ENCODE results near the gene NOVA2. TPM values are rescaled to one million over a fixed set of nuclear protein-coding genes. Genes with fewer than 3 reads are reported as not detected.

NOVA2 gene
- total RNA-seq, 2 experiments from 2014 or later, result not detected

- Histone ChIP-seq H3K36me3 (ENCODE audit: insufficient read depth, low read length) (peaks cover 3% of the 10 kb centered on the region), H3K27me3 (ENCODE audit: control insufficient read depth in 1 of 2, insufficient read depth in 2 of 2, low read length in 2 of 2) (peaks cover 7 to 8% of the 10 kb centered on the region in 2 experiments), H3K4me3 (ENCODE audit: low read length) (peak overlapping the region; percentile 85), H3K9me3 (ENCODE audit: control insufficient read depth in 1 of 2, insufficient read depth in 1 of 2, low read length in 2 of 2) (no peaks in the 10 kb centered on the region), H3K4me1 (ENCODE audit: insufficient read depth, low read length) (peaks cover 23% of the 10 kb centered on the region), H3K27ac (ENCODE audit: low read depth in 1 of 2, low read length in 2 of 2) (no peak overlapping the region)
- Mint-ChIP-seq H3K4me1 (ENCODE audit: low read depth) (peaks cover 21% of the 10 kb centered on the region), H3K9me3 (no peaks in the 10 kb centered on the region), H3K4me3 (peak overlapping the region; percentile 80), H3K36me3 (ENCODE audit: low read depth) (peaks cover 11% of the 10 kb centered on the region), H3K27ac (no peak overlapping the region), H3K27me3 (peaks cover 10% of the 10 kb centered on the region)
- ChIA-PET CTCF (no interaction called here), POLR2A (no interaction called here)
- no peak for TF ChIP-seq CTCF (IDR thresholded peaks at IDR 0.05)
- peak; percentile 58 to 82 (median 62) for DNase-seq
- peak; percentile 77 for ATAC-seq (ENCODE audit: poor library complexity)
- intact Hi-C loops (cut with DNase I, micrococcal nuclease), result loop anchor here (5.0 to 10.0 kb wide), 3 partner anchors 198 to 243 kb away; partner anchors contain the start of gene RSPH6A (in 1 of the 2)
Measured at GRCh38 chr19:46014941-46015686, 41.4 kb upstream of the NOVA2 start.

GRCh38 chr19:46014534-46014933, 40.9 kb upstream of the NOVA2 start:
- Histone ChIP-seq H3K36me3 (ENCODE audit: insufficient read depth, low read length) (peaks cover 3% of the 10 kb centered on the region), H3K27me3 (ENCODE audit: control insufficient read depth in 1 of 2, insufficient read depth in 2 of 2, low read length in 2 of 2) (peaks cover 7 to 8% of the 10 kb centered on the region in 2 experiments), H3K9me3 (ENCODE audit: control insufficient read depth in 1 of 2, insufficient read depth in 1 of 2, low read length in 2 of 2) (no peaks in the 10 kb centered on the region), H3K27ac (ENCODE audit: low read depth in 1 of 2, low read length in 2 of 2) (no peak overlapping the region), H3K4me1 (ENCODE audit: insufficient read depth, low read length) (peaks cover 27% of the 10 kb centered on the region), H3K4me3 (ENCODE audit: low read length) (no peak overlapping the region)
- no peaks in the 10 kb centered on the region for H3K9me3 Mint-ChIP-seq
- DNase-seq, result no peak
- TF ChIP-seq CTCF (IDR thresholded peaks at IDR 0.05), result no peak
- no peak overlapping the region for H3K27ac Mint-ChIP-seq
- H3K27me3 Mint-ChIP-seq, result peaks cover 14% of the 10 kb centered on the region
- peaks cover 21% of the 10 kb centered on the region for H3K4me1 Mint-ChIP-seq (ENCODE audit: low read depth)
- POLR2A ChIA-PET, result no interaction called here
- peaks cover 17% of the 10 kb centered on the region for H3K36me3 Mint-ChIP-seq (ENCODE audit: low read depth)
- CTCF ChIA-PET, result no interaction called here
- peak overlapping the region; percentile 55 for H3K4me3 Mint-ChIP-seq
- ATAC-seq (ENCODE audit: poor library complexity), result no peak
- intact Hi-C loops (cut with DNase I, micrococcal nuclease), result loop anchor here in 1 of 2 experiments (10.0 kb wide), 1 partner anchor 240 kb away; no protein-coding TSS in a partner anchor

GRCh38 chr19:46009530-46010510, 36.2 kb upstream of the NOVA2 start:
- no peaks in the 10 kb centered on the region for H3K9me3 Mint-ChIP-seq
- peak; percentile 83 for TF ChIP-seq CTCF (IDR thresholded peaks at IDR 0.05)
- H3K4me3 Mint-ChIP-seq, result no peak overlapping the region
- H3K36me3 Mint-ChIP-seq (ENCODE audit: low read depth), result peaks cover 48% of the 10 kb centered on the region
- H3K9me3 ChIP-seq (ENCODE audit: control insufficient read depth in 1 of 2, insufficient read depth in 1 of 2, low read length in 2 of 2), result no peaks in the 10 kb centered on the region
- intact Hi-C loops (cut with DNase I, micrococcal nuclease), result loop anchor here in 1 of 2 experiments (10.0 kb wide), 1 partner anchor 235 kb away; no protein-coding TSS in a partner anchor
- peaks cover 14% of the 10 kb centered on the region for H3K36me3 ChIP-seq (ENCODE audit: insufficient read depth, low read length)
- H3K4me1 ChIP-seq (ENCODE audit: insufficient read depth, low read length), result peaks cover 9% of the 10 kb centered on the region
- no peak overlapping the region for H3K27ac Mint-ChIP-seq
- DNase-seq, result peak; percentile 41 to 84 (median 59)
- no peak overlapping the region for H3K4me3 ChIP-seq (ENCODE audit: low read length)
- peaks cover 4 to 5% of the 10 kb centered on the region in 2 experiments for H3K27me3 ChIP-seq (ENCODE audit: control insufficient read depth in 1 of 2, insufficient read depth in 2 of 2, low read length in 2 of 2)
- peaks cover 14% of the 10 kb centered on the region for H3K27me3 Mint-ChIP-seq
- POLR2A ChIA-PET, result no interaction called here
- peak; percentile 71 for ATAC-seq (ENCODE audit: poor library complexity)
- CTCF ChIA-PET, result interaction anchor here (1.2 kb wide), 1 partner anchor 17 kb away, joined by 4 read pairs; no protein-coding TSS in a partner anchor
- peaks cover 6% of the 10 kb centered on the region for H3K4me1 Mint-ChIP-seq (ENCODE audit: low read depth)
- no peak overlapping the region for H3K27ac ChIP-seq (ENCODE audit: low read depth in 1 of 2, low read length in 2 of 2)

Data from CD4-positive, alpha-beta T cell (primary cell).